Fibroblast of skin of right biceps (primary cell): ENCODE measurements around the gene ADD3.
"Not testable (repeated sequence)": the region's sequence is repeated elsewhere in the genome, so short reads cannot be mapped to it uniquely, and the experiment has no call there.

Source experiments
- DNase-seq: peaks from one replicate; pipeline ENCODE4 v3.0.0-alpha.2; 2013

The ADD3 gene

GRCh38 chr10:110113670-110114337 lies 106.0 kb downstream of the ADD3 start:
- no peak for DNase-seq

GRCh38 chr10:110114668-110115067 lies 106.9 kb downstream of the ADD3 start:
- not testable (repeated sequence) for DNase-seq

GRCh38 chr10:110115784-110116520 lies 108.2 kb downstream of the ADD3 start:
- DNase-seq, result no peak

- DNase-seq, result no peak
Observed at GRCh38 chr10:110118891-110119621, 111.3 kb downstream of the ADD3 start.

GRCh38 chr10:110123594-110123993 lies 115.8 kb downstream of the ADD3 start:
- no peak for DNase-seq

GRCh38 chr10:110129490-110129889 lies 121.7 kb downstream of the ADD3 start:
- no peak for DNase-seq

GRCh38 chr10:110134917-110135316 lies 127.1 kb downstream of the ADD3 start:
- no peak for DNase-seq

GRCh38 chr10:110135836-110136235 lies 128.1 kb downstream of the ADD3 start:
- not testable (repeated sequence) for DNase-seq

- DNase-seq, result peak; percentile 61
Observed at GRCh38 chr10:110137142-110137545, 129.4 kb downstream of the ADD3 start.

- peak; percentile 59 for DNase-seq
Observed at GRCh38 chr10:110138197-110138812, 130.5 kb downstream of the ADD3 start.

- DNase-seq, result peak; percentile 21
Observed at GRCh38 chr10:110141185-110141584, 133.4 kb downstream of the ADD3 start.

GRCh38 chr10:110141871-110142635 lies 134.3 kb downstream of the ADD3 start:
- DNase-seq, result no peak

GRCh38 chr10:110142965-110143364 lies 135.2 kb downstream of the ADD3 start:
- no peak for DNase-seq

GRCh38 chr10:110144507-110144906 lies 136.7 kb downstream of the ADD3 start:
- peak; percentile 12 for DNase-seq

- DNase-seq, result no peak
Observed at GRCh38 chr10:110147961-110148360, 140.2 kb downstream of the ADD3 start.

GRCh38 chr10:110149259-110149658 lies 141.5 kb downstream of the ADD3 start:
- DNase-seq, result no peak

GRCh38 chr10:110150046-110150445 lies 142.3 kb downstream of the ADD3 start:
- DNase-seq, result no peak

- DNase-seq, result no peak
Observed at GRCh38 chr10:110150981-110151380, 143.2 kb downstream of the ADD3 start.

GRCh38 chr10:110151467-110151866 lies 143.7 kb downstream of the ADD3 start:
- DNase-seq, result no peak

GRCh38 chr10:110151971-110152370 lies 144.2 kb downstream of the ADD3 start:
- DNase-seq, result no peak

- no peak for DNase-seq
Observed at GRCh38 chr10:110153396-110153795, 145.6 kb downstream of the ADD3 start.

GRCh38 chr10:110156046-110156445 lies 148.3 kb downstream of the ADD3 start:
- DNase-seq, result no peak
